Keratinocyte (primary cell): ENCODE measurements around the gene KCNH2.

Experiments
- CTCF ChIP-seq, 3 experiments: IDR thresholded peaks in 1 of 3; conservative IDR thresholded peaks in 1 of 3; optimal IDR thresholded peaks in 1 of 3; 2 replicates in 2 of 3; 3 replicates in 1 of 3; pipeline versions ENCODE3 to v1.5.1; 2011; ENCODE audit warnings: low read length in 3 of 3, mild to moderate bottlenecking in 3 of 3, moderate library complexity in 2 of 3, control low read depth in 1 of 3, inconsistent platforms in 1 of 3; ENCODE audit not compliant: insufficient read depth in 2 of 3; ENCODE audit errors: extremely low read depth in 1 of 3
- EZH2 ChIP-seq: IDR thresholded peaks from one replicate; pipeline ENCODE4 v1.6.1; 2012; ENCODE audit warnings: inconsistent platforms, mild to moderate bottlenecking, low read length, moderate library complexity

GRCh38 chr7:150940431-150941102 is 37.6 kb downstream of the KCNH2 start:
- TF ChIP-seq CTCF (optimal IDR thresholded peaks at IDR 0.05 in 1 of 3, IDR thresholded peaks at IDR 0.05 in 1 of 3, conservative IDR thresholded peaks at IDR 0.05 in 1 of 3; ENCODE audit: extremely low read depth in 1 of 3, insufficient read depth in 2 of 3, low read length in 3 of 3): no peak
- no peak for TF ChIP-seq EZH2
